Measurements from ENCODE around the gene RPP14. TPM values are rescaled to one million over a fixed set of nuclear protein-coding genes. Genes with fewer than 3 reads are reported as not detected.

RPP14 gene
- total RNA-seq, 1 donor from 2014 or later = 18.4 TPM

DNA sequence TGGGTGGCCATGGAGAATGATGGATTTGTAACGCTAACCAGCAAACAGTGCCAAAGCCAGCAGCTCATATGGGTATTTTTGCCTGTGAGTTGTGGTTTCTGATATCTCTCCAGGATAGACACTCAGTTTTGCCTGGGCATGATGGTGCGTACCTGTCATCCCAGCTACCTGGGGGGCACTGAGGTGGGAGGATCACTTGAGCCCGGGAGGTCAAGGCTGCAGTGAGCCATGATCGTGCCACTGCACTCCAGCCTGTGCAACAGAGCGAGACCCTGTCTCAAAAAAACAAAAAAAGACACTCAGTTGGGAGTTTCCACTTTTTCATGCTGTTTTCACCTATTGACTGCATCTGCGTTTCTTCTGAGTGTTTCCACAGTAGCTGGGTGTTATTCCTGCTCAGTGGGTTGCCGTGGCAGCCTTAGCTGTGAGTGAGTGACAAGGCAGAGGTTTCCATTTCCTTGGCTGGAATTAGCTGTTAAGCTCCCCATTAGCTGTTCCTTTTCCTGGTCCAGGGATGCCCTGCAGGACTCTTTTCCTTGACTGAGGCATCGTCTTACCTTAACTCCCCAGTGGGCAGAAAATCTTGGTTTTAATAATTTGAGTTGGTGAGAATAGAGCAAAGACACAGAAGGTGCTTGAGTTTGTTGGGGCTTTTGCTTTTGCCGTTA is 14.2 kb upstream of the RPP14 start:
- DNase-seq = no peak
- Mint-ChIP-seq H3K9me3 (ENCODE audit: unreplicated experiment) (peaks cover 9% of the 10 kb centered on the region), H3K27ac (ENCODE audit: unreplicated experiment) (no peak overlapping the region), H3K36me3 (ENCODE audit: unreplicated experiment) (peaks cover 35% of the 10 kb centered on the region), H3K27me3 (ENCODE audit: unreplicated experiment) (peaks cover 6% of the 10 kb centered on the region), H3K4me1 (ENCODE audit: low read depth, unreplicated experiment) (no peaks in the 10 kb centered on the region), H3K4me3 (ENCODE audit: unreplicated experiment) (no peak overlapping the region)
- TF ChIP-seq, protein P1, sequence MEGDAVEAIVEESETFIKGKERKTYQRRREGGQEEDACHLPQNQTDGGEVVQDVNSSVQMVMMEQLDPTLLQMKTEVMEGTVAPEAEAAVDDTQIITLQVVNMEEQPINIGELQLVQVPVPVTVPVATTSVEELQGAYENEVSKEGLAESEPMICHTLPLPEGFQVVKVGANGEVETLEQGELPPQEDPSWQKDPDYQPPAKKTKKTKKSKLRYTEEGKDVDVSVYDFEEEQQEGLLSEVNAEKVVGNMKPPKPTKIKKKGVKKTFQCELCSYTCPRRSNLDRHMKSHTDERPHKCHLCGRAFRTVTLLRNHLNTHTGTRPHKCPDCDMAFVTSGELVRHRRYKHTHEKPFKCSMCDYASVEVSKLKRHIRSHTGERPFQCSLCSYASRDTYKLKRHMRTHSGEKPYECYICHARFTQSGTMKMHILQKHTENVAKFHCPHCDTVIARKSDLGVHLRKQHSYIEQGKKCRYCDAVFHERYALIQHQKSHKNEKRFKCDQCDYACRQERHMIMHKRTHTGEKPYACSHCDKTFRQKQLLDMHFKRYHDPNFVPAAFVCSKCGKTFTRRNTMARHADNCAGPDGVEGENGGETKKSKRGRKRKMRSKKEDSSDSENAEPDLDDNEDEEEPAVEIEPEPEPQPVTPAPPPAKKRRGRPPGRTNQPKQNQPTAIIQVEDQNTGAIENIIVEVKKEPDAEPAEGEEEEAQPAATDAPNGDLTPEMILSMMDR (IDR thresholded peaks at IDR 0.05; ENCODE audit: partially characterized antibody, unreplicated experiment) = no peak

- Mint-ChIP-seq H3K27ac (ENCODE audit: unreplicated experiment) (no peak overlapping the region), H3K36me3 (ENCODE audit: unreplicated experiment) (peaks cover 33% of the 10 kb centered on the region), H3K4me1 (ENCODE audit: low read depth, unreplicated experiment) (no peaks in the 10 kb centered on the region), H3K4me3 (ENCODE audit: unreplicated experiment) (no peak overlapping the region), H3K9me3 (ENCODE audit: unreplicated experiment) (peaks cover 9% of the 10 kb centered on the region), H3K27me3 (ENCODE audit: unreplicated experiment) (peaks cover 6% of the 10 kb centered on the region)
- DNase-seq = no peak
- TF ChIP-seq, protein P1 (IDR thresholded peaks at IDR 0.05; ENCODE audit: partially characterized antibody, unreplicated experiment) = no peak
Observed at GRCh38 chr3:58292866-58293265, 13.2 kb upstream of the RPP14 start.

DNA sequence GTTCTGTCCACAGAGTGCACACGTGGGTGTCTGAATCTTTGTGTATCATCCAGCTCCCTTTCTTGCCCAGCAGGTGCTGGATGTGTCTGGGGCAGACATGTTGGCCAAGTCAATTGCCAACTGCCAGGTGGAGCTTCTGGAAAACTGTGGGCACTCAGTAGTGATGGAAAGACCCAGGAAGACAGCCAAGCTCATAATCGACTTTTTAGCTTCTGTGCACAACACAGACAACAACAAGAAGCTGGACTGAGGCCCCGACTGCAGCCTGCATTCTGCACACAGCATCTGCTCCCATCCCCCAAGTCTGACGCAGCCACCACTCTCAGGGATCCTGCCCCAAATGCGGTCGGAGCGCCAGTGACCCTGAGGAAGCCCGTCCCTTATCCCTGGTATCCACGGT is 12.5 kb upstream of the RPP14 start:
- TF ChIP-seq, protein P1 (IDR thresholded peaks at IDR 0.05; ENCODE audit: partially characterized antibody, unreplicated experiment) = no peak
- no peak for DNase-seq
- H3K27me3 Mint-ChIP-seq (ENCODE audit: unreplicated experiment) = peaks cover 6% of the 10 kb centered on the region
- peaks cover 26% of the 10 kb centered on the region for H3K36me3 Mint-ChIP-seq (ENCODE audit: unreplicated experiment)
- no peak overlapping the region for H3K4me3 Mint-ChIP-seq (ENCODE audit: unreplicated experiment)
- peaks cover 5% of the 10 kb centered on the region for H3K4me1 Mint-ChIP-seq (ENCODE audit: low read depth, unreplicated experiment)
- H3K27ac Mint-ChIP-seq (ENCODE audit: unreplicated experiment) = no peak overlapping the region
- H3K9me3 Mint-ChIP-seq (ENCODE audit: unreplicated experiment) = peaks cover 8% of the 10 kb centered on the region

DNA sequence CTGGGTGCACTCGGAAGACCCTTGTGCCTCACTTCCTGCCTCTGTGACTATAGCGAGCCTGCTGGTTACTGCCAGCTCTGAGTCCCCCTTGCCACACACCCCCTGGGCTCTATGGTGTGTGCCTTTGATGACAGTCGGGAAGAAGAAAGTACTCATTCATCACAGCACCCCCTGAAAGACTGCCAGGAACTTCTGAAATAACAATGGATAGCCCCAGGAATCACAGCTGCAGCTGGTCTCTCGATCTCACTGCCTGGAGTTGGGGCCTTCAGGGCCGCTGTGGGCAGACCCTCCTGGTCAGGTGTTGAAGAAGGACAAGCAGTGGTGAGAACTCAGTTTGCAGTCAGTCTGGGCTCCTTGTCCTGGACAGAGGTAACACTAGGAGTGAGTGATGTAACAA is 9.8 kb upstream of the RPP14 start:
- DNase-seq = no peak
- Mint-ChIP-seq H3K27ac (ENCODE audit: unreplicated experiment) (no peak overlapping the region), H3K9me3 (ENCODE audit: unreplicated experiment) (peaks cover 3% of the 10 kb centered on the region), H3K4me3 (ENCODE audit: unreplicated experiment) (no peak overlapping the region), H3K36me3 (ENCODE audit: unreplicated experiment) (peaks cover 25% of the 10 kb centered on the region), H3K27me3 (ENCODE audit: unreplicated experiment) (peaks cover 6% of the 10 kb centered on the region), H3K4me1 (ENCODE audit: low read depth, unreplicated experiment) (peaks cover 10% of the 10 kb centered on the region)
- TF ChIP-seq, protein P1 (IDR thresholded peaks at IDR 0.05; ENCODE audit: partially characterized antibody, unreplicated experiment) = no peak

- peaks cover 10% of the 10 kb centered on the region for H3K4me1 Mint-ChIP-seq (ENCODE audit: low read depth, unreplicated experiment)
- TF ChIP-seq, protein P1 (IDR thresholded peaks at IDR 0.05; ENCODE audit: partially characterized antibody, unreplicated experiment) = no peak
- peaks cover 26% of the 10 kb centered on the region for H3K36me3 Mint-ChIP-seq (ENCODE audit: unreplicated experiment)
- no peak for DNase-seq
- no peak overlapping the region for H3K27ac Mint-ChIP-seq (ENCODE audit: unreplicated experiment)
- peaks cover 2% of the 10 kb centered on the region for H3K27me3 Mint-ChIP-seq (ENCODE audit: unreplicated experiment)
- no peaks in the 10 kb centered on the region for H3K9me3 Mint-ChIP-seq (ENCODE audit: unreplicated experiment)
- H3K4me3 Mint-ChIP-seq (ENCODE audit: unreplicated experiment) = no peak overlapping the region
Observed at GRCh38 chr3:58296843-58297242, 9.2 kb upstream of the RPP14 start.

Data from glutamatergic neuron (in vitro differentiated cells).